ENCODE results near the gene SDF4.

SDF4 gene

DNA sequence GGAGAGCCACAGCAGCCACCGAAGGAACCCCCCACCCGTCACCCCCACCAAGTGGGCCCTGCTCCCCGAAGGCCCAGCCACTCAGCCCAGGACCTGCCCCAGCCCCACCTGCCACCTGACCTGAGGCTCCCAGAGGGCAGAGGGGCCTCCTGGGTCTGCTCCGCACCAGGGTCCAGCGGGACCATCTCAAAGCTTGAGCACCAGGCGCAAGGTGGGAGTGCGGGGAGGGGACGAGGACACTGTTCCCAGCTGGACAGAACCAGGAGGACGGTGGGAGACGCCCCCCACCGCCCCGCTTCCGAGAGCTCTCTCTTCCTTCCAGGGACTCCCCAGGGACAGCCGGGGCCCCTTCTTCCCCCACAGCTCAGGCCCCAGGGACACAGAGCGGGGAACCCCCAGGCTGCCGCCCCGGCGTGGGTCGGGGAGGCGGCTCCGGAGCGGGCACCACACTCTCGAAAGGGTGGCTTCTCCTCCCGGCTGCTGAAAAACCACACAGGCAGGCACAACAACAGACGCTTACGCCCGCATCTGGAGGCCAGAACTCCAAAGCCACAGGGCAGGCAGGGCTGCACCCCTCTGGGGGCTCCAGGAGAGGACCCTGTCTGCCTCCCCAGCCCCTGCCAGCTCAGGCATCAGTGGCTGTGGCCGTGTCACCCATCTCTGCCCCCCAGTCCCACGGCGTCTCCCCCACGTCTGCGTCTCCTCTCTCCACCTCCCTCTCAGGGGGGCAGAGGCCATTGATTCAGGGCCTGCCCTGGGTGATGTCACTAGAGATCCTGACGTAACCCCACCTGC is 60.1 kb downstream of the SDF4 start:
- ATAC-seq (ENCODE audit: low read depth) (no peak), DNase-seq (ENCODE audit: low spot score) (peak; percentile 58)
- Histone ChIP-seq H3K27ac (ENCODE audit: poor library complexity, severe bottlenecking) (no peak overlapping the region), H3K9me3 (ENCODE audit: severe bottlenecking) (no peaks in the 10 kb centered on the region), H3K4me3 (ENCODE audit: severe bottlenecking) (no peak overlapping the region), H3K27me3 (ENCODE audit: insufficient read depth, poor library complexity, severe bottlenecking) (no peaks in the 10 kb centered on the region), H3K4me1 (ENCODE audit: insufficient read depth, poor library complexity, severe bottlenecking) (no peaks in the 10 kb centered on the region), H3K36me3 (ENCODE audit: low read depth) (no peaks in the 10 kb centered on the region; the same call in 1 of the 2 replicates)
- TF ChIP-seq, protein P1, sequence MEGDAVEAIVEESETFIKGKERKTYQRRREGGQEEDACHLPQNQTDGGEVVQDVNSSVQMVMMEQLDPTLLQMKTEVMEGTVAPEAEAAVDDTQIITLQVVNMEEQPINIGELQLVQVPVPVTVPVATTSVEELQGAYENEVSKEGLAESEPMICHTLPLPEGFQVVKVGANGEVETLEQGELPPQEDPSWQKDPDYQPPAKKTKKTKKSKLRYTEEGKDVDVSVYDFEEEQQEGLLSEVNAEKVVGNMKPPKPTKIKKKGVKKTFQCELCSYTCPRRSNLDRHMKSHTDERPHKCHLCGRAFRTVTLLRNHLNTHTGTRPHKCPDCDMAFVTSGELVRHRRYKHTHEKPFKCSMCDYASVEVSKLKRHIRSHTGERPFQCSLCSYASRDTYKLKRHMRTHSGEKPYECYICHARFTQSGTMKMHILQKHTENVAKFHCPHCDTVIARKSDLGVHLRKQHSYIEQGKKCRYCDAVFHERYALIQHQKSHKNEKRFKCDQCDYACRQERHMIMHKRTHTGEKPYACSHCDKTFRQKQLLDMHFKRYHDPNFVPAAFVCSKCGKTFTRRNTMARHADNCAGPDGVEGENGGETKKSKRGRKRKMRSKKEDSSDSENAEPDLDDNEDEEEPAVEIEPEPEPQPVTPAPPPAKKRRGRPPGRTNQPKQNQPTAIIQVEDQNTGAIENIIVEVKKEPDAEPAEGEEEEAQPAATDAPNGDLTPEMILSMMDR (IDR thresholded peaks at IDR 0.05; ENCODE audit: poor library complexity, severe bottlenecking) = no peak

DNA sequence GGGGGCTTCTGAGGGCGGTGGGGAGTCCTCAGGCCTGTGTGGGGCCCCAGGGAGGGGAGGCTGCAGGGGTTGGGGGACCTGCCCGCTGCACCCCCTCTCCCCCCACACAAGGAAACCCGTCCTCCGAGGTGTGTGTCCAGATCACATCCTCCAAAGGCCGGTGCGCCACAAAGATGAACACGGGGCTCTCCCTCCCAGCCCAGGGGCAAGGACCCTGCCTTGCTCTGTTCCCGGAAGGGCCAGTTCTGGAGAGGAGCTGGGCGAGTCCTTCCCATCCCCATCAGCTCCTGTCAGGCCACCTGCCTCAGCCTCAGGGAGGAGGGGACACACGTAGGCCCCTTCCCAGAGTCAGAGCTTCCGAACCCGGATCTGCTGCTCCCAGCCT is 60.6 kb downstream of the SDF4 start:
- TF ChIP-seq, protein P1 (IDR thresholded peaks at IDR 0.05; ENCODE audit: poor library complexity, severe bottlenecking) = no peak
- ATAC-seq (ENCODE audit: low read depth) (no peak), DNase-seq (ENCODE audit: low spot score) (no peak)
- Histone ChIP-seq H3K4me3 (ENCODE audit: severe bottlenecking) (no peak overlapping the region), H3K9me3 (ENCODE audit: severe bottlenecking) (no peaks in the 10 kb centered on the region), H3K27ac (ENCODE audit: poor library complexity, severe bottlenecking) (no peak overlapping the region), H3K36me3 (ENCODE audit: low read depth) (no peaks in the 10 kb centered on the region; the same call in 1 of the 2 replicates), H3K27me3 (ENCODE audit: insufficient read depth, poor library complexity, severe bottlenecking) (no peaks in the 10 kb centered on the region), H3K4me1 (ENCODE audit: insufficient read depth, poor library complexity, severe bottlenecking) (no peaks in the 10 kb centered on the region)

DNA sequence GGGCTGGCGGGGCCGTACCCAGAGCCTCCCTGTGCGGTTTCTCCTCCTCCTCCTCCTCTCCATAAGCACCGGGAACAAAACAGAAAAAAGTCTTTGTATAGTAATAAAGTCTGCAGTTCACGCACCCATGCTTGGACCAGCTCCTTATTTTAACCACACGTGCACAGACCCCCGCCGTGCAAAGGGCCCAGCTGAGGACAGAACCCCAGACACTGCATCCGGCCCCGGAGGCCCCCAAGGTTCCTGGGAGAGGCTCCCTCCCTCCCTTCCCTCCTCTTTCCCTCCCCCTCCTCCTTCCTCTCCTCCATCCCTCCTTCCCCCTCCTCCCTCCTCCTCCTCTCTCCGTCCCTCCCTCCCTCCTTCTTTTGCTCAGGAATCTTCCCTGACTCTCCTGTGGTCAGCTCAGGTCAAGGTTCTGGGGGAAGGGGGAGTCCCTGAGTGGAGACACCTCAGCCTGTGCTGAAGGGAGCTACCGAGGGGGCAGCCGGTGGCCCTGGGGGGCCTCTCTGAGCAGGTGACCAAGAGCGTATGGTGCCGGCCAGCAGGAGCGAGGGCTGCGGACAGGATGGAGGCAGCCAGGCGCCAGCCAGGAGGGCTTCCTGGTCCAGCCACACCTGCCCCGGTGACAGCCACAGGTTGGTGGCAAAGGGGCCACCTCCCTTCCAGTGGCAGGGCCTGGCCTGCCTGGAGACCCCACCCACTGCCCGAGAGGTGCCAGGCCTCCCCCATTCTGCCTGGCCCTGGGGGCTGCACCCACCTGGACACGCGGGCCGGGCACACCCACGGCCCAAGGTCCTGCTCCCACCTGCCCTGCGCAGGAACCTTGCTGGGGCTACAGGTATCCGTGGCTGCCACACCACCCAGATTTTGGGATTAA is 61.3 kb downstream of the SDF4 start:
- Histone ChIP-seq H3K4me3 (ENCODE audit: severe bottlenecking) (no peak overlapping the region), H3K27me3 (ENCODE audit: insufficient read depth, poor library complexity, severe bottlenecking) (no peaks in the 10 kb centered on the region), H3K36me3 (ENCODE audit: low read depth) (peaks cover 4% of the 10 kb centered on the region; the same call in 1 of the 2 replicates), H3K4me1 (ENCODE audit: insufficient read depth, poor library complexity, severe bottlenecking) (peaks cover 5% of the 10 kb centered on the region), H3K9me3 (ENCODE audit: severe bottlenecking) (no peaks in the 10 kb centered on the region), H3K27ac (ENCODE audit: poor library complexity, severe bottlenecking) (no peak overlapping the region)
- DNase-seq (ENCODE audit: low spot score) (no peak), ATAC-seq (ENCODE audit: low read depth) (no peak)
- TF ChIP-seq, protein P1 (IDR thresholded peaks at IDR 0.05; ENCODE audit: poor library complexity, severe bottlenecking) = no peak

DNA sequence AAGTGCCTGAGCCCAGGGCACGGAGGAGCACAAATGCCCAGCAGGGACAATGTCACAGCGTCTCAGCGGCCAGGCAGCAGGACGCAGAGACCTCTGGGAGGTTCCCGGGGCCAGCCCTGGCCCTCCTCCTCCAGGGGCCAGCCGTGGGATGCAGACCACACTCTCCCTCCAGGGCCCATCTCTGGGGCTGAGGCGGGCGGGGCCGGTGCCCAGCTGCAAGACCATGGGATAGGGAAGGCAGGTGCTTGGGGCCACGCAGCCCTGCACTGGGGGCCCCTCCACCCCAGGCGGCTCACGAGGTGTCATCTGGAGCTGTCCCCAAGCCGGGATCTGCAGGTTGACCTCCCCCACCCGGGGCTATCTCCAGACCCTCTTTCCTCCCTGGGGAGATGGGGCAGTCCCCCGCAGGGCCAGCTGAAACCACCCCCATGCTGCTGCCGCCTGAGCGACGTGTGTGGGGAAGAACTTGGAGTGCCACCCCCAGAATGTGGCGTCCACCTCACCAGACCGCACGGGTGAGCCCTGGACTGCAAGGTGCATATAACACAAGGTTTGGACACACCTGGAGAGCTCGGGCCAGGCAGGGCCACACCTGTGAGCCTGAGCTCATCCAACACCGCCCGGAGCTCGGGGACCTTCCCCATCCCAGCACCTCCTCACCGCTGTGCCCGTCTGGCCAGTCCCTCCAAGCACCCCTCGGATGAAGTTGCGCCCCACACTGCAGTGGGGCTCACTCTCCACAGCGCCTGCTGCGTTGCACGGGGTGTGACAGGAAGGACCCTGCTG is 62.2 kb downstream of the SDF4 start:
- Histone ChIP-seq H3K27me3 (ENCODE audit: insufficient read depth, poor library complexity, severe bottlenecking) (no peaks in the 10 kb centered on the region), H3K27ac (ENCODE audit: poor library complexity, severe bottlenecking) (no peak overlapping the region), H3K36me3 (ENCODE audit: low read depth) (peaks cover 9% of the 10 kb centered on the region; the same call in 1 of the 2 replicates), H3K9me3 (ENCODE audit: severe bottlenecking) (no peaks in the 10 kb centered on the region), H3K4me1 (ENCODE audit: insufficient read depth, poor library complexity, severe bottlenecking) (peaks cover 10% of the 10 kb centered on the region), H3K4me3 (ENCODE audit: severe bottlenecking) (no peak overlapping the region)
- peak; percentile 63 for DNase-seq (ENCODE audit: low spot score)
- no peak for ATAC-seq (ENCODE audit: low read depth)
- TF ChIP-seq, protein P1 (IDR thresholded peaks at IDR 0.05; ENCODE audit: poor library complexity, severe bottlenecking) = no peak
